Left cardiac atrium (tissue), 4 donors: ENCODE data around the gene PISD. TPM values are rescaled to one million over a fixed set of nuclear protein-coding genes. Genes with fewer than 3 reads are reported as not detected.
A peak's percentile ranks its signal among the peaks of the same experiment; 100 is the strongest.
"Not testable (repeated sequence)": the region's sequence is repeated elsewhere in the genome, so short reads cannot be mapped to it uniquely, and the experiment has no call there.

Experiments used
- ATAC-seq, 2 donors: fragments of 200-7000 bp; cut with Tn5 transposase; one replicate each; pipeline ENCODE4 v1.9.1; 2020; ENCODE audit warnings: mild to moderate bottlenecking in 2 of 2, moderate library complexity in 2 of 2
- DNase-seq: peaks from one replicate; pipeline ENCODE4 v3.0.0-alpha.2; 2020
- intact Hi-C, 2 donors: fragments of 100-400 bp; cut with DNase I; formaldehyde crosslinking; loops; one replicate each; pipeline versions ENCODE4 v1.14.1 to v1.15.1; 2022 to 2023
- long read RNA-seq: library from polyadenylated mRNA; unstranded; transcript quantifications from one replicate; pipeline ENCODE4 v2.0.0, GENCODE V29; 2021
- total RNA-seq, 2 donors: library from RNA; stranded (reverse); fragmentation: NEBNext Ultra II Directional; extraction: Animal tissue kit (Norgen Biotek cat#: 25700); gene quantifications; one replicate each; pipeline ENCODE4 v1.2.1, GENCODE V29; 2021
- donor health status: DM: no; HTN: yes; CAD: no.
- donor health status: DM: no; HTN: yes; CAD: no; lungs with severe emphysema.
- donor health status: DM: yes; HTN: yes; CAD: no.
- donor health status: Dilated cardiomyopathy.

Gene PISD
- total RNA-seq, result 10 to 100 TPM; 25.2 to 40.8 TPM
- long read RNA-seq, transcript PISD-209 (8 exons, 1,963 nt), result major isoform, 25 of 46 reads
- long read RNA-seq, partial matches to known transcripts, result 3 of 46 reads
- long read RNA-seq, other reads (novel, unspliced or antisense), result 18 of 46 reads

DNA sequence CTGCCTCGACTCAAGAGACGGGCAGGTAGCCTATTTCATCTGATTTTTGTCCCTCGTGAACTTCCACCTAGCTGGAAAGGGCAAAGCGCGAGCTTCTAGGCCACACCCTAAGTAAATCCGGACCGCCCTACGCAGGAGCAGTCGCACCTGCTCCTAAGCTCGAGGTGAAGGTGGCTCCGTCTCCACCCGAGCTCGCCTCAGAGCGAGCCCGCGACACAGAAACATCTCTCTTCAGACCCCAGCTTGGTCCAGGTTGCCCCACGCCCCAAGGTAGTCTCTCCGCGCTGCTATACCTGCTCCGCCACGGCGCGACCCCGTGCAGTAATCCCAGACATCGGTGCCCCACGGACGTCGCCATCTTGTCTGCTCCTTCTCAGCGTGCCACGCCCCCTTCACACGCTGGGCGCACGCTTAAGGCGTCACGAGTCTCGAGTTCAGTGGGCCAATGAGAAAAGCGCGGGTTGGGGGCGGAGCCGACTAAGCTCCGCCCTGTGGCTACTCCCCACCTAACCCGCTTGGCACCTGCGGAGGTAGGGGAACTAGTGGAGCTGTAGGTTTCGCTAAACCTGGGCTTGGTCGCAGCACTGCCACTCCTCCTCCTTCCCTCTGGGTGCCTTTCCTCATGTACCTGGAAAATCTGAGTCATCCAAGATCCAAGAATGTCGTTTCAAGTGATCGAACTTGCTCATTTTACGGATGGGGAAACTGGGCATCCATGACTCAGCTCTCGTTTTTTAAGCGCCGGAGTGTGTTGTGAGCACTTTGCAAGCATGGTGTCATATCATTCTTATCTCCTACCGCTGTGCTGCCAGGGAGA lies at the start of gene PISD:
Gene PISD, minus strand, starts transcription at position 365 of the 817 bp plus-strand sequence. Its CDS starts 7 bp downstream, at position 358.
- ATAC-seq, result peak; percentile 99 to 100
- intact Hi-C loops, result loop anchor here in 1 of 2 donors (10.0 kb wide), 1 partner anchor 293 kb away; no protein-coding TSS in a partner anchor
- DNase-seq, result peak; percentile 96

DNA sequence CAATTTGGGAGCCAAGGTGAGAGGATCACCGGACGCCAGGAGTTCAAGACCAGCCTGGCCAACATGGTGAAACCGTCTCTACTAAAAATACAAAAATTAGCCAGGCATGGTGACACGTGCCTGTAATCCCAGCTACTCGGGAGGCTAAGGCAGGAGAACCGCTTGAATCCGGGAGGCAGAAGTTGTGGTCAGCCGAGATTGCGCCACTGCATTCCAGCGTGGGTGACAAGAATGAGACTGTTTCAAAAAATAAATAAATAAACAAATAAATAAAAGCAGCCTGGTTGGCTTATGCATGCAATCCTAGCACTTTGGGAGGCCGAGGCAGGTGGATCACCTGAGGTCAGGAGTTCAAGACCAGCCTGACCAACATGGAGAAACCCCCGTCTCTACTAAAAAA lies 49.2 kb upstream of the PISD start:
- DNase-seq, intact Hi-C loops, ATAC-seq: not testable (repeated sequence)

DNA sequence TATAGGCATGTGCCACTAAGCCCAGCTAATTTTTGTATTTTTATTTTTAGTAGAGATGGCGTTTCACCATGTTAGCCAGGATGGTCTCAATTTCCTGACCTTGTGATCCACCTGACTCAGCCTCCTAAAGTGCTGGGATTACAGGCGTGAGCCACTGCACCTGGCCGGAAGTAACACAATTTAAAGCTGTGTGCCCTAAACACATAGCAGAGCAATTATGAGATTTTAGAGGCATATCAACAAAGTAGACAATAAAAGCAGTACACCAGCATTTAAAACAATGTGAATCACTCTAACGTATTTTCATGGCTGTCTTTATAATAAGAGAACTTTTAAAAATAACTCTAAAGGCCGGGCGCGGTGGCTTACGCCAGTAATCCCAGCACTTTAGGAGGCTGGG lies 45.5 kb upstream of the PISD start:
- ATAC-seq (no peak), DNase-seq (no peak)
- intact Hi-C loops, result no loop called here

DNA sequence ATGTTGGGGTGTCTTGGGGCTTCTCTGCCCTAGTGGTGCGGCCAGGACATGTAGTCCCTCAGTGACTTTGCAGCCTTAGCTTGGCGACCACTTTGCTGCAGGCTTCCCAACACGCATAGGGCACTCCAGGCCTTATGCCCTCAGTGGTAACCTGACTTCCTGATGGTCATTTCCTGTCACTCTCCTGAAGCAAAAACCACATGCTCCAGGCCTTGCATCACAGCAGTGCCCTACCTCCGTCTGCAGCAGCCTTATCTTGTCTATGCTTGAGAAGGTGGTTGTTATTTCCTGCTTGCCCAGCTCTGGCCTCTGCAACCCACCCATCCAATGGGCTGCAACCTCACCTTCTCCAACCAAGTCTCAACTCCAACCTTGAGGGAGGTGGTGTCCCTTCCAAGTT lies 33.4 kb upstream of the PISD start:
- DNase-seq (no peak), ATAC-seq (no peak)
- intact Hi-C loops, result no loop called here

DNA sequence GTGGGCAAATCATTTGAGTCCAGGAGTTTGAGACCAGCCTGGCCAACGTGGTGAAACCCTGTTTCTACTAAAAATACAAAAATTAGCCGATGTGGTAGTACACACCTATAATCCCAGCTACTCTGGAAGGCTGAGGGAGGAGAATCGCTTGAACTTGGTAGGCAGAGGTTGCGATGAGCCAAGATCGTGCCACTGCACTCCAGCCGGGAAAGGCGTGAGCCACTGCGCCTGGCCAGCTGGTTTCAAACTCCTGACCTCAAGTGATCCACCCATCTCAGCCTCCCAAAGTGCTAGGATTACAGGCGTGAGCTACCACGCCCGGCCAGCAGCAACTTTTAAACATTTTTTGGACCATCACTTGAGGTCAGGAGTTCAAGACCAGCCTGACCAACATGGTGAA lies 32.0 kb upstream of the PISD start:
- DNase-seq, ATAC-seq, intact Hi-C loops: not testable (repeated sequence)

DNA sequence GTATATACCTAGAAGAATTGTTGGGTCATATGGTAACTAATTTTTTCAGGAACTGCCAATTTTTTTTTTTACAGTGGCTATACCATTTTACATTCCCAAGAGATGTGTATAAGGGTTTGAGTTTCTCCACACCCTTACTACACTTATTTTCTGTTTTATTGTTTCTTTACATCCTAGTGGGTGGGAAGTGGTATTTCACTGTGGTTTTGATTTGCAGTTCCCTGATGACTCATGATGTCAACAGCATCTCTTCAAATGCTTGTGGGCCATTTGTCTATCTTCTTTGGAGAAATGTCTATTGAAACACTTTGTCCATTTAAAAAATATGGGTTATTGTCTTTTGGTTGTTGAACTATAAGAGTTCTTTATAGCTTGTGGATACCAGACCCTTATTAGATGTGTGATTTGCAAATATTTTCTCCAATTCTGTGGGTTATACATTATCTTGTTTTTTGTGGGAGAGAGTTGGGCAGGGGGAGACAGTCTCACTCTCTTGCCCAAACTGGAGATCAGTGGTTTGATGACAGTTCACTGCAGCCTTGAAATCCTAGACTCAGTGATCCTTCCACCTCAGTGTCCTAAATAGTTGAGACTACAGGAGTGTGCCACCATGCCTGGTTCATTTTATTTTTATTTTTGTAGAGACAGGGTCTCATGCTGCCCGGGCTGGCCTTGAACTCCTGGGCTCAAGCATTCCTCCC lies 30.3 kb upstream of the PISD start:
- intact Hi-C loops, result no loop called here
- ATAC-seq, result no peak
- DNase-seq, result no peak

DNA sequence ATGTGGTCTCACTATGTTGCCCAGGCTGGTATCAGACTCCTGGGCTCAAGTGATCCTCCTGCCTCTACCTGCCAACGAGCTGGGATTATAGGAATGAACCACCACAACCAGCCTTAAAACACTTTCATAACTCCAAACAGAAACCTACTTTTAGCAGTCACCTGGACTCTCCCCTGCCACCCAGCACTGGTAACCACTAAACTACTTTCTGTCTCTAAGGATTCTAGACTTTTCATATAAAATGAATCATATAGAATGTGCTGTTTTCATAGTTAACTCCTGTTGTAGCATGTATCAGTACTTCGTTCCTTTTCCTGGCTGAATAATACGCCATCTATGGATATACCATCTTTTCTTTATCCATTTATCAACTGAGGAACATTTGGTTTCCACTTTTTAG lies 29.4 kb upstream of the PISD start:
- DNase-seq, result no peak
- intact Hi-C loops, result no loop called here
- ATAC-seq, result no peak

DNA sequence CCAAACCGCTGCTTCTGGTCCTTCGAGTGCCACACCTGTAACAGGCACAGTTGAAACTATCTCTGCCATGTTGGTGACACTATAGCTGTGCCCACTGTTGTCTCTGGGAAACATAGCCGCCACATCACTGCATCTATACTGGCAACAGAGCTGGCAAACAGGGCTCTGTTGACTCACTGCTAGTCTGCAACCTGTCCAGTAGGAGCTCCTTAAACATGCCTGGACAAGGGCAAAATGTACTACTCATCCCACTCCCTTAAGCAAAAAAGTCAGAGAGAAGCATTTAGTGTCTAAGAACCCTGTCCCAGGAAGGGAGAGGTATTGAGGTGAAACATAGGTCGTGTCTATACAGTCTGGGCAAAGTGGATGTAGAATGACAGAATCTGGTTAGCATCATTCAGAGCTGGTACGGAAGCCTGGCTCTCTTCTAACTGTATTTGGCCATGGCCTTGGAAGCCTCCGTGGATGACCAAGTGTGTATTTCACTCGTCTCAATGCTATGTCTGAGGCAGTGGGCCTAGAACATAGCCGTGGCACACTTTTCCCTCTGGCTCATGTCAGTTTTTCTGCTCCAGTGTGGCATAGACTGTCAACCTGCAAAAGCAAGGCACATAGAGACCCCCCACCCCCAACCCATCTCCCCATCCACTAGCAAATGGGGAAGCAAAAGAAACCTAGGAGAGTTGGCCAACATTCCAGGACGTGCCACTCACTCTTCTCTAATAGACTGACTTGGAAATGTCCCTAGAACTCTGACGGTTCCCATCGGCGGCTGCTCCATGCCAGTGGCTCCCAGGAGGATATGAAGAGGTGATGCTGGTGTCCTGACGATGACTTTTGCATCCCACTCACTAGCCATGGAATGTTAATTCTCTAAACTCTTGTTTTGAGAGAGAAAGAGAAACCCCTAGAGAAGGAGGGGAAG lies 21.4 kb upstream of the PISD start:
- no peak for ATAC-seq
- intact Hi-C loops, result no loop called here
- DNase-seq, result no peak

DNA sequence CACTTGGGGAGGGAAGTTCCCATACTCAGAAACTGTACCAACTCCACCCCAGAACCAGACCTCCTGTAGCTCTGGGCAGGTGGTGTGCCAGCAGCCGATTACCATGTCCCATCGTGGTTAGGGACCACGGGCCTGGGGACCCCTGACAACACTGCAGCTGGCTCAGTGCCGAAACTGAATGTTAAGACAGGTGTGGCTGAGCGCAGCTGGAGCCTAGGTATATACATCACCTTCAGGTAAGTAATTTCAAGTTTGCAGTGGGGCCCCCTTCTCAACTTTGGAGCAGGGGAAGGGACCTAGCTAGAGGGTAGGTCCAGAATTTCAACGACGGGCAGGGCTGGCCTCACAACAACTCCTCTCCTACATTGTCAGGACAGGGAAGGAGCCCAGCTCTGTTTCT lies 20.7 kb upstream of the PISD start:
- no peak for ATAC-seq
- intact Hi-C loops, result no loop called here
- no peak for DNase-seq

DNA sequence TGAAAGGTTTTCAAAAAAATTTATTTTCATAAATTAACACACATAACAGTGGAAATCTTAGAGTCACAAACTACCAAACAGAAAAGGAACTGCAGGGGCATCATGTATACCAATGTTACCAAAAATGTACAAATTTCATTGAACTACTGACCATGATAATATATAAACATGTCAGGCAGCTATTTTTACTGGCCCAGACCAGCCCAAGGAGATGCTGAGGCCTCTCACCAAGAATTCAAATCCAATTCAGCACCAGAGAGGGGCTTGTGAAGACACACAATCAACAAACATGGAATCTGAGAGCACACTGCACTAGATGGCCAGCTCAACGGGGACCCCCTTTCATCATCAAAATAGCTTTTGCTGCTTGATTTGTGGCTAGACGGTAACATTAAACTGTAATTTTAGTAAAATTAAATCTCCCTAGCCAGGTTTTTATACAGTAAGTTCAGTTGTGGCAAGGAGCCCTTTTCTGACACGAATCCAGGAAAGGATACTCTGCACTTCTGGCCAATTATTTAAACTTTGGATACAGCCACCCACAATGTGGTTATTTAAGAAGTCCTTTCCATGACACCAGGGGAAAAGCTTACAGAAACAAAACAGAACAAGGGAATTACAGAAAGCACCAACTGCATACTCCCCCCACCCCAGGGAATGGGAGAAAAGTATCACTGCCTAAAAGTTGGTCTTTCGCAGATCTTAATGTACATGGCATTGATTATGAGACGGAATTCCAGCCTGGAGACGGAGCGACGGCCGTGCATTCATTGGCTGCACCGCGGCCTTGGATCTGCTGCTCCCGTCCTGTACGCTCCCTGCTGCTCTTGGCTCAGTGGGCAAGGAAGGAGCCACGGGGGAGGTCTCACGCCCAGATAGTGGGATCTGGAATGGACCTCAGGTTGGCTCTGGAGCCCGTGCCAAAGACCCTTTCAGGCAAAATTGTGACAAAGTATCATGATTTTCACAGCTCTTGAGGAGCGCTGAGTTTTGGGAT lies 19.6 kb upstream of the PISD start:
- ATAC-seq, result peak in 1 of 2 donors; percentile 25
- no peak for DNase-seq
- intact Hi-C loops, result no loop called here

DNA sequence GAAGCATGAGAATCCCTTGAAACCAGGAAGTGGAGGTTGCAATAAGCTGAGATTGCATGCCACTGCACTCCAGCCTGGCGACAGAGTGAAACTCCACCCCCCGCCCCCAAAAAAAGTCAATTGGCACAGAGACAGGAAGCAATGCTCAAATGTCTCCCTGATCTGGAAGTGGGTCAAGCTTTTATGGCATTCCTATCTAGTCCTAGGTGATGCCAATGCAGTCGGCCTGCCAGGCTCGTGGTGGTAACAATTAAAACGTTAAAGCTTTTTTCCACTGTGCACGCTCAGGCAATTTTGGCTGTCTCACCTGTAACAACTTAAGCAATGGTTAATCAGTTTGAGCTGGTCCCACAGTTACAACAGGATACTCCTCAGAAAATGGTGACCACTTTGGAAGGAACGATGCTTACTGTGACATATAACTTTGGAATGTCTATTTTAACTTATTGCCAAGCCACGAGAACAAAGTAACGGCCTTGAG lies 18.9 kb upstream of the PISD start:
- no peak for DNase-seq
- no peak for ATAC-seq
- intact Hi-C loops, result no loop called here

DNA sequence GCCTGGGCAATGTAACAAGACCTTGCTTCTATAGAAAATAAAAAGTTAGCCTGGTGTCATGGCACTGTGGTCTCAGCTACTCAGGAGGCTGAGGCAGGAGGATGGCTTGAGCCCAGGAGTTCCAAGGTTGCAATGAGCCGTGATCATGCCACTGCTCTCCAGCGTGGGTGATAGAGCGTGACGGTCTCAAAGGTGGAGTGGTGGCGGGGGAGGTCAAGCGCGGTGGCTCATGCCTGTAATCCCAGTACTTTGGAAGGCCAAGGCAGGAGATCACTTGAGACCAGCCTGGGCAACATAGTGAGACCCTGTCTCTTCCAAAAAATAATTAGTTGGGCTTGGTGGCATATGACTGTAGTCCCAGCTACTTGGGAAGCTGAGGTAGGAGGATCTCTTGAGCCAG lies 16.7 kb upstream of the PISD start:
- ATAC-seq (no peak), DNase-seq (no peak)
- intact Hi-C loops, result no loop called here

DNA sequence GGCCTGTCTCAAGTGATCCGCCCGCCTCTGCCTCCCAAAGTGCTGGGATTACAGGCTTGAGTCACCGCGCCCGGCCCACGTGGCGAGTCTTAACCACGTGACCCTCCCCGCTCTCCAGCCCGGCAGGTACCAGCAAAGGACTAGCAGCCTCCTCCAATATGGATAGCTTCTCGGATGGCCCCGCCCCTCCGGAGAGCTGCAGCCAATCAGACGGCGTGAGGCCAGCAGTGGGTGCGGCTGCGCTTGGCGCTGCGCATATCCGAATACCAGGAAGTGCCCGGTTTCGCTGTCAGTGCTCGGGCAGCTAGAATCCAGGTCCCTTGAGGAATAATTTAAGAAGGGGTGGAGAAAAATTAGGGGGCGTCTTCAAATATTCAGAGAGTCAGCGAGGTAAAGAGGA lies 14.7 kb upstream of the PISD start:
- intact Hi-C loops, result no loop called here
- DNase-seq (peak; percentile 97), ATAC-seq (peak; percentile 99 to 100)

DNA sequence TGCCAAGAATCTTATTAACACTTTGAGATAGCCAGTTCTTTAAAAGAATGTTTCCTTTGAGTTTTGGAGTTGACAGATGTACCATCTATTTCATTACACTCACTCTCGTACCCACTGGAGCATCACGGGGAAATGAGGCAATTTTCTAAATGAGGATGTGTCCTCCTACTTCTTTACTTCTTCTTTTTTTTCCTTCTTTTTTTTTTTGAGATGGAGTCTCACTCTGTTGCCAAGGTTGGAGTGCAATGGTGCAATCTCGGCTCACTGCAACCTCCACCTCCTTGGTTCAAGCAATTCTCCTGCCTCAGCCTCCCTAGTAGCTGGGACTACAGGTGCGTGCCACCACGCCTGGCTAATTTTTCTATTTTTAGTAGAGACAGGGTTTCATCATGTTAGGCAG lies 12.2 kb upstream of the PISD start:
- DNase-seq, ATAC-seq, intact Hi-C loops: not testable (repeated sequence)

DNA sequence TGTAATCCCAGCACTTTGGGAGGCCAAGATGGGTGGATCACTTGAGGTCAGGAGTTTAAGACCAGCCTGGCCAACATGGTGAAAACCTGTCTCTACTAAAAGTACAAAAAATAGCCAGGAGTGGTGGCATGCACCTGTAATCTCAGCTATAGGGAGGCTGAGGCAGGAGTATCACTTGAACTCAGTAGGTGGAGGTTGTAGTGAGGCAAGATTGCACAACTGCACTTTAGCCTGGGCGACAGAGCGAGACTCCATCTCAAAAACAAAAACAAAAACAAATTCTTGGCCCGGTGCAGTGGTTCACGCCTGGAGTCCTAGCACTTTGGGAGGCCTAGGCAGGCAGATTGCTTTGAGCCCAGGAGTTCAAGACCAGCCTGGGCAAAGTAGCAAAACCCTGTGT lies 6.8 kb upstream of the PISD start:
- not testable (repeated sequence) for DNase-seq, ATAC-seq
- intact Hi-C loops, result loop anchor here in 1 of 2 donors (2.0 to 10.0 kb wide), 2 partner anchors 54 to 286 kb away; no protein-coding TSS in a partner anchor

DNA sequence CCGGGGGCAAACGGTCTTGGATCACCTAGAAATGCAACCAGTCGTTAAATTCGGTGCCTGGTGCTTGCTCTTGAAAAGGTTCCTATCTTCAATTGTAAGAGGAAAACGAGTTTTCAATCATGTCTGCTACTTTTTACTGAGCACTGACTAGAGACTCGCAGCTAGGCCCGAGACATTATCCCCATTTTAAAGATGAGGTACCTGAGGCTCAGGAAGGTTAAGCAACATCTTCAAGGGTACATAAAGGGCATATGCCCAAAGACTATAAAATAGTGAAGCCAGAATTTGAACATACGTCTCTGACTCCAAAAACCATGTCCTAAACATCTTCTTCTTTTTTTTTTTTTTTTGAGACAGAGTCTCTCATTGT lies 638 bp upstream of the PISD start:
- intact Hi-C loops, result loop anchor here in 1 of 2 donors (10.0 kb wide), 1 partner anchor 292 kb away; no protein-coding TSS in a partner anchor
- no peak for DNase-seq
- ATAC-seq, result no peak

DNA sequence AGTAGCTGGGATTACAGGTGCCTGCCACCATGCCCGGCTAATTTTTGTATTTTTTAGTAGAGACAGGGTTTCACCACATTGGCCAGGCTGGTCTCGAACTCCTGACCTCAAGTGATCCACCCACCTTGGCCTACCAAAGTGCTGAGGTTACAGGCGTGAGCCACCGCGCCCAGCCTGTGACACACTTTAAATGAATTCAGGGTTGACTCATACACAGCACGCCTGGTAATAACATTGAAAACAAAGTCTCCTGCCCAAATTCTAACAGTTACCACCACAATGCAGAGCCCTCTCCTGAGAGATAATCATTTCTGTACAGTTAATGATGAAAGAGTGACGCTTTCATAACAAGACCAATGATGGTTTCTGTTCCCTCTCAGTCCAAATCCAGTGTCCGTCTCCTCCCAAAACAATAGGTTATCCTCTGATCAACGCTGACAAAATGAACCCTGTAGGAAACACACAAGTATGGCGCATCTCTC lies 1.1 kb downstream of the PISD start:
- ATAC-seq, DNase-seq: not testable (repeated sequence)
- intact Hi-C loops, result loop anchor here in 1 of 2 donors (10.0 kb wide), 1 partner anchor 294 kb away; no protein-coding TSS in a partner anchor
